Thoracic aorta endothelial cell (primary cell): ENCODE data around the gene GON7. TPM values are rescaled to one million over a fixed set of nuclear protein-coding genes. Genes with fewer than 3 reads are reported as not detected.

Experiments
- total RNA-seq: library from RNA; depleted of rRNA; stranded (reverse); fragments of >200 nt; gene quantifications from 2 replicates; pipeline ENCODE4 v1.2.3, GENCODE V29; 2012

GON7 gene, protein sequence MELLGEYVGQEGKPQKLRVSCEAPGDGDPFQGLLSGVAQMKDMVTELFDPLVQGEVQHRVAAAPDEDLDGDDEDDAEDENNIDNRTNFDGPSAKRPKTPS
- total RNA-seq, result 26.4 and 29.5 TPM in 2 replicates

DNA sequence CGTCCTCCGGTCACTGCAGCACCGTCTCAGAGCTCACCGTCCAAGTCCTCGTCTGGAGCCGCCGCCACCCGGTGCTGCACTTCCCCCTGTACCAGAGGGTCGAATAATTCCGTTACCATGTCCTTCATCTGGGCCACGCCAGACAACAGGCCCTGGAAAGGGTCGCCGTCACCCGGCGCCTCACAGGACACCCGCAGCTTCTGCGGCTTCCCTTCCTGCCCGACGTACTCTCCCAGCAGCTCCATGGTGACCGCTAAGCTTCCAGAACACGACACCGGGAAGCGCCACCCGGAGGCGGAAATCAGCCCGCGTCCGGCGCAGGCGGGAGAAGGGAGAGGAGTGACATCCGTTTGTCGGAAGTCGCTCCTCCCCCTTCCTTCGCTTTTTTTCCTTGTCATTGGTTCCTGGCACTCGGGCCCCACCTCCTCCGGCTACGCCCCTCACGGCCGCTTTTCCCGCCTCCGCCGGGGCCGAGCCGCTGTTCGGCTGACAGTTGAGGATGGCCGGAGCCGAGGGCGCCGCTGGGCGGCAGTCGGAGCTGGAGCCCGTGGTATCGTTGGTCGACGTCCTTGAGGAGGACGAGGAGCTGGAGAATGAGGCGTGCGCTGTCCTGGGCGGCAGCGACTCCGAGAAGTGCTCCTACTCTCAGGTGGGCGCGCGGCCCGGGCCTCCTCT, at the start of gene GON7, which contains the start of gene UBR7:
TSS of gene GON7 (minus strand) at position 273 of the 675 bp plus-strand sequence. CDS start at position 245, 28 bp downstream.
TSS of gene UBR7 (plus strand) at position 464 of the 675 bp plus-strand sequence. CDS start at position 500, 36 bp downstream.

DNA sequence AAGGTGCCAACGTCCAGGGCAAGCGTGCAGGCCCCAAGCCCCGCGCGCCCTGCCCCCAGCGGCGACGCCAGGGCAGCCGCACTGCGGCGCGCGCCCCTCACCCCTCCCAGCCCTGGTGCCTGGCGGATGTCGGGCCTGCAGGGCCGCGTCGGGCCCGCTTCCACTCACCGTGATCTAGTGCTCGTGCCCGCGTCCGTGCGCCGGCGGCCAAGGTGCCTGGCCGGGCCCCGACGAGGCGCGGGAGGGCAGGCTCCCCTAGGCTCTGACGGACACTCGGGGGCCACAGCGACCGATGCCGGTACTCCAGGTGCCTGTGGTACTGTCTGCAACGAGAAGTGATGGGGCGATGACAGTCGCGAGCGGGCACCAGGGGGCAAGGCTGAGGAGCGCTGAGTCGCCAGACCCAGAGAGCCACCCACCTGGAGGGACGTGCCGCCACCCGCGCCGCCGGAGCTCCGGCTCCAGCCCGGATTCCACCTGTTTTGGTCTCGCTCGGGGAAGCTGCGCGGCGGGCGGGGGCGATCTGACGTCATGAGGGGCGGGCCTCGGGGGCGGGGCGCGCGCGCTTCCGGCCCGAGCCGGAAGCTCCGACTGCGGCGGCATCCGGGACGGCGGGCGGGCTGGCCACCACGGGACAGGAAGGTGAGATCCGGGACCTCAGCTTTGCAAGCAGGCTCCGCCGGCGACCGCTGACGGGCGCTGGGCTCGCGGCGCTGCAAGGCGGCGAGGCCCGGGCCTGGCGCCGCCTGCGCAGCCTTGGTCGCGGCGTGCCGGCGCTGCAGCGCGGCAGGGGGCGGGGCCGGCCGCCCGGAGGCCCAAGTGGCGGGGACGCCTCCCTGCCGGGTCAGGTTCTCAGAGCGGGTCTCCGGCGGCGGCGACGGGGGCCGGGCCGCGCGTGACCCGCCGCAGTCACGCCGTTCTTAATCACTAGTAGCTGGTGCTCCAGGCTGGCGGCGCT, 22.2 kb downstream of the GON7 start, which contains the start of the genes LYSET and MOAP1:
TSS of gene LYSET (plus strand) at position 927 of the 958 bp plus-strand sequence. CDS start 89 bp downstream, outside the sequence.
TSS of gene MOAP1 (minus strand) at position 507 of the 958 bp plus-strand sequence. CDS start 655 bp downstream, outside the sequence.

Other genes with a start within 250 kb of the GON7 start
- 20.7 and 34.9 TPM in 2 replicates for gene ITPK1, start 91.1 kb downstream of the GON7 start, total RNA-seq
- 14.6 and 15.7 TPM in 2 replicates for gene MOAP1, start 22.2 kb downstream of the GON7 start, total RNA-seq
- gene LYSET, start 21.7 kb downstream of the GON7 start, total RNA-seq, result 14.4 and 14.8 TPM in 2 replicates
- 38.0 and 44.4 TPM in 2 replicates for gene UBR7, start 191 bp upstream of the GON7 start, total RNA-seq
- 50.5 and 55.3 TPM in 2 replicates for gene BTBD7, start 126.0 kb upstream of the GON7 start, total RNA-seq
- not detected in 2 replicates for gene COX8C, start 140.1 kb upstream of the GON7 start, total RNA-seq
- gene UNC79, start 223.9 kb upstream of the GON7 start, total RNA-seq, result under 0.01 TPM in 1 of 2 replicates, not detected in the other